K562 (cell line): ENCODE data around the gene NFKBIA. TPM values are rescaled to one million over a fixed set of nuclear protein-coding genes. Genes with fewer than 3 reads are reported as not detected.

Experiments used
- ARNT ChIP-seq, 2 experiments: fragments of 450-650 bp; IDR thresholded peaks; 2 replicates each; pipeline ENCODE4 v1.6.1; 2016; ENCODE audit warnings: mild to moderate bottlenecking in 1 of 2
- NKRF ChIP-seq: fragments of 450-650 bp; IDR thresholded peaks from 2 replicates; pipeline ENCODE4 v1.6.1; 2016; ENCODE audit warnings: borderline replicate concordance
- RAD51 ChIP-seq: fragments of 450-650 bp; IDR thresholded peaks from 2 replicates; pipeline ENCODE4 v1.7.1; 2016; ENCODE audit warnings: low read depth, mild to moderate bottlenecking, borderline replicate concordance
- RCOR1 ChIP-seq, 2 experiments: IDR thresholded peaks; 2 replicates each; pipeline ENCODE4 v1.6.1; 2012; ENCODE audit warnings: low read depth in 2 of 2, low read length in 2 of 2, borderline replicate concordance in 1 of 2, improper control_type of control experiment in 1 of 2
- ZNF639 ChIP-seq, 2 experiments: fragments of 200-800 bp in 1 of 2; sonication (Bioruptor generic) in 1 of 2; sonication (generic) in 1 of 2; formaldehyde crosslinking in 1 of 2; IDR thresholded peaks in 1 of 2; conservative IDR thresholded peaks in 1 of 2; 2 replicates each; pipeline versions ENCODE4 v1.5.0 to v1.6.1; 2016 to 2020; ENCODE audit warnings: missing compliant biosample characterization in 1 of 2, missing genetic modification characterization in 1 of 2, missing genetic modification reagents in 1 of 2
- polyA plus RNA-seq, 8 experiments: library from polyadenylated mRNA; depleted of rRNA in 4 of 8; stranded (reverse) in 5 of 8; unstranded in 3 of 8; fragments of >200 nt; fragmentation: Nextera tagmentation in 2 of 8; fragmentation: Illumina TruSeq in 1 of 8; extraction: Ambion mirVana in 2 of 8; extraction: Trizol in 1 of 8; gene quantifications; 2 replicates each; pipeline versions ENCODE4 v1.2.1 to v1.2.3, GENCODE V29; 2011 to 2014; ENCODE audit warnings: inconsistent platforms in 1 of 8, missing spikeins in 1 of 8
- total RNA-seq, 7 experiments: library from RNA; depleted of rRNA in 6 of 7; stranded (reverse); fragments of >200 nt in 6 of 7; fragmentation: Illumina TruSeq in 2 of 7; extraction: Trizol in 2 of 7; gene quantifications; 2 replicates each; pipeline versions ENCODE4 v1.2.1 to v1.2.3, GENCODE V29; 2011 to 2021; ENCODE audit warnings: low replicate concordance in 1 of 7

Gene NFKBIA
- total and polyA plus RNA-seq, 9 of the 15 experiments (the other 6 are each of a cell fraction or from before 2014, with no cell fraction given), result 6.9 to 31.8 (median 18.2) TPM

- TF ChIP-seq ZNF639 (CRISPR knock-in tag; conservative IDR thresholded peaks at IDR 0.05 in 1 of 2, IDR thresholded peaks at IDR 0.05 in 1 of 2) (peak in 1 of 2 experiments; percentile 57; a peak in 1 of 4 replicates), RAD51 (no peak), ARNT (IDR thresholded peaks at IDR 0.05) (0 out of 4 replicates have a peak, but pooled peaks of 1 of the 2 experiments have one; percentile 16), NKRF (no peak), RCOR1 (IDR thresholded peaks at IDR 0.05; ENCODE audit: borderline replicate concordance in 1 of 2, low read depth in 2 of 2, low read length in 2 of 2) (peak; percentile 41 to 74; a peak in 2 of 4 replicates)
- TF ChIP-seq, all 486 proteins: peak for 27
Observed at GRCh38 chr14:35386673-35387125, 17.9 kb downstream of the NFKBIA start (continued).
